KBM-7 (cell line): ENCODE data around the gene EHD3.

Experiments
- DNase-seq: peaks from one replicate; pipeline ENCODE4 v3.0.0-alpha.2; 2015
- in situ Hi-C: fragments of 300-500 bp; cut with MboI; formaldehyde crosslinking; loops from 2 replicates; pipeline ENCODE4 v1.14.3; 2020; ENCODE audit warnings: low sequenced_read_pairs, low pct_unique_long_range_greater_than_20kb, mixed read lengths

The EHD3 gene

DNA sequence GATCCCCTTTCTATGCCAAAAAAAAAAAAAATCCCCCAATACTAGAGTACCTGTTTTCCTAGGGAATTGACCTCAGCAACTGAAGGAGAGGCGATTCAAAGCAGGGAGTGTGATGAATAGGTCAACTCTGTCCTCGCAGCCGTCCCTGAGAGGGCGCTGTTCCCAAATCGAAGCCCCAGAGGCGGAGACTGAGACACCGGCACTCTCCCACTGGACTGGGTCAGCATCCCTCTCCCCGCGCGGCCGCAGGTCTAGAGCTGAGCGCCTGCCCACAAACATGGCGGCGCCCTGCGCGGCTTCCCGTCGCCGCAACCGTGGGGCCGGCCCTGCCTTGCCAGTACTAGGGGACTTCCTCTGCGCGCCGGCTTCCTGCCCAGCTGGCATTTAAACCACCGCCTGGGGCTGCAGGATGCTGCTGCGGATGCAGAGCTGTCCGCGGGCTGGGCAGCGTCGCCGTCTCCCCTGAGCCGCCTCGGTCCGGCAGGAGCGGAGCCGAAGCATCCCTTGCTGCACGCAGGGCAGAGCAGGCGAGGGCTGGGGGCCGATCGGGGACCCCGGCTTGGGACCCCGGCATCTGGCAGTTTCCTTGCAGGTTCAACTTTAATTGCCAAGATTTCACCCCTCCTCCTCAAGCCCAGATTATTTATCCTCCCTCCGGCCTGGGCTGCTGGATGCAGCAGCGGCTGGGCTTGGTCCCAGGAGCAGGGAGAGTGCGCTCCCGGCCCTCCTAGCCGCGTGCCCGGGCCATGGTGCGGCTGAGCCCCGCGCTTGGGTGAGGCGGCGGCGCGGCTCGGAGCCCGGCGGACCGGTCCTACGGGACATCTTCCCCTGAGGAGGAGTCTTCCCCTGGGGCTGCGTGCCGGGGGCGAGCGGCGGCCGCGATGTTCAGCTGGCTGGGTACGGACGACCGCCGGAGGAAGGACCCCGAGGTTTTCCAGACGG lies at the start of gene EHD3:
Gene EHD3 (plus strand): TSS at position 412 of the 942 bp plus-strand sequence. CDS start 470 bp downstream, at position 882.
- no peak for DNase-seq
- in situ Hi-C loops = no loop called here

DNA sequence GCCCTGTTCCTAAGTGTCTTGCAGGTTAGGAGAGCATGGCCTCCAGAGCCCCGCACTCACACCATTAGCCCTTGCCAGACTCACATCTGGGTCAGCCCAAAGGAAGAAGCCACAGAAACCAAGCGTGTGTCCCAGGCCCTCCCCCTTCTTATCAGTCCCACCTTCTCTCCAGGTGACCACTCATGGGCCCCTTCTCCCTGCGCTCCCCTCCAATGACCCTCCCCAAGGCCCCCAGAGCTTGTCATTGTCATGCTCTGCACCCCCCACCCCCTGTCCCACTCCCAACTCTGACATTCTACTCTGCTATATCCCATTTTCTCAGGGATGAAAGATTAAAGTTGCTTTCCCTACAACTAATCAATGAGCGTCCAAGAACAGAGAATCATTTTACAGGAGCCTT lies 46.8 kb upstream of the EHD3 start:
- in situ Hi-C loops = no loop called here
- DNase-seq = no peak

DNA sequence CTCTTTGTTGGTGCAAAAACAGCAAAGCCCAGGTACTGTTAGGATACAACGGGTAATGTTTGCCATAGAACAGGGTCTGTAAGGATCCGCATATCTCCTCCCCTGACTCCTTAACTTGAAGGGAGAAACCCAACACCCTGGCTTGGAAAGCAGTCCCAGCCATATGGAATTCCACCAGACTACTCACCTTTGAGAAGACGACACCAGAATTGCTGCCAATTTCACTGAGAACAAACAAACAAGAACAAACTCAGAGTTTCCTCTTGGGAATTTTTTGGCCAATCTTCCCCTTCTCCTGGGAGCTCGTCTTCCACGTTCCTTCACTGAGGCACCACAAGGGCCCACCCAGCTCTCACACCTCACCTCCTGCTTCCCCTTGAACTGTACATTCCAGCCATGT lies 45.8 kb upstream of the EHD3 start:
- DNase-seq = no peak
- in situ Hi-C loops = no loop called here

DNA sequence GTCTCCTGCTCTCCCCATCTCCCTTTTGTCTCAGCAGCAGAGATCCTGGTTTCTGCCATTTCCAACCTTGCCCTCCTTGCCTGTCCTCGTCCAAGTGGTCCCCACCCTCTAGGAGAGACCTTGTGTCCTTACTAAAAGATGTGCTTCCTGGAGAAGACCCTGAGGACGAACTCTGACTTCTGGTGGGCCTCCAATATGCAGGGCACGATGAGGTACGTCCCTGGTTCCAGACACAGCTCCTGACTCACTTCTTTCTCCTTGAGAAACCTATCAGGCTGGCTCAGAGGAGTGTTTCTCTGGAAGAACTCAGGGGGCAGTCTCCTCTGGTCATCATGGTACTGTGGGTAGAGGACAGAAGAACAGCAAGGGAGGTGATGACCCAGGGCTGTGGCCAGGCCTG lies 44.8 kb upstream of the EHD3 start:
- in situ Hi-C loops = no loop called here
- no peak for DNase-seq

DNA sequence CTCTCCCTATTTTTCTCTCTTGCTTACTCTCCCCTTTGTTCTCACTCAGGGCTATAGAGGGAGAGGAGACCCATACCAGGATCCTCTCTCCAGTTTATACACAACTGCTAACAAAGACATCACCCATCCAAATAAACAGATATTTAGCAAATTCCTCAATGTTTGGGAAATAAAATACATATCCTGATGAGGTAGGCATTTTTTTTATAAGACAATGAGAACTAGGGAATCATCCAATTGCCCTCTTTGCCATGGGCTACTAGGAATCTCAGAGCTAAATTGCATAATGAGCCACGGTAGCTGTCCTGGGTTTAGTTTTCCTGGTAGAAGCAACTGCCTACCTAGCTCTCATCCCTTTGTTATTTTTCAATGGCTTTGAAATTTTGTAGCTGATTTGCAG lies 43.8 kb upstream of the EHD3 start:
- in situ Hi-C loops = no loop called here

DNA sequence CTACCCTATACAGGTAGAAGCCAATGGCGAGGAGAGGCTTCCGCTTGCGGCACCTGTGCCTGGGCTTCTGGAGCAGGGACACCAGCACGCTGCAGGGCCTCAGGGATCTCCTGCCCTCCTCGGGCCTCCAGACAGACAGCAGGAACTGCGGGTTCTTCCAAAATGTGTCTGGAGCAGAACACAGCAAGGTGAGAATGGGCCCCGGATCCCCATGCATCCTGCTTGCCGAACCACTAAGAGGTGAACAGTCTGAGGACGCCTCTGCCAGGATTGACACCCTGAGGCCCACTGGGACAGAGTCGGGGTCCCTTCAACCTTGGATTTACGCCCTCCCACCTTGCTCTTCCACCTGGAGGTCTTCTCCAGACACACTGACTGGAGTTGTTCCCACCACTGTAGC lies 42.0 kb upstream of the EHD3 start:
- in situ Hi-C loops = no loop called here
- no peak for DNase-seq

More for the DNA sequence above, 43.8 kb upstream of the EHD3 start:
- DNase-seq = no peak

DNA sequence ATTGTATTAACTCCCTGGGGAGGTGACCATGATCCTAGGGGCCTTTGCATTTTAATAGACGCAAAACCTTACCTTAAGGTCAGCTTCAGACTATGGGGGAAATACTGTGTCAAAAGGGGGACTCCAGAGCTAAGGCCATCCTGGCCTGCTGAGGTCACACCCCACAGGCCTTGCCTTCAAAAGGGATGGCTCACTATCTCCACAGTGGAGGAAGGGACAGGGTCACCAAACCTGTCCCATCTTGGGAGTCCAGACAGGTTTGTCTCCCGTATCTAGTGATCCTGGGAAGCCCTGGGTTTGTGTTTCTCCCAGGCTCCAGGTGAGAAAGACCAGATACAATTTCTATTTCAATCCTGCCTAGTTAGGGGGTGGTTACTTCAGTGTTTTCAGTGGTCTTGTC lies 41.6 kb upstream of the EHD3 start:
- no peak for DNase-seq
- in situ Hi-C loops = no loop called here

DNA sequence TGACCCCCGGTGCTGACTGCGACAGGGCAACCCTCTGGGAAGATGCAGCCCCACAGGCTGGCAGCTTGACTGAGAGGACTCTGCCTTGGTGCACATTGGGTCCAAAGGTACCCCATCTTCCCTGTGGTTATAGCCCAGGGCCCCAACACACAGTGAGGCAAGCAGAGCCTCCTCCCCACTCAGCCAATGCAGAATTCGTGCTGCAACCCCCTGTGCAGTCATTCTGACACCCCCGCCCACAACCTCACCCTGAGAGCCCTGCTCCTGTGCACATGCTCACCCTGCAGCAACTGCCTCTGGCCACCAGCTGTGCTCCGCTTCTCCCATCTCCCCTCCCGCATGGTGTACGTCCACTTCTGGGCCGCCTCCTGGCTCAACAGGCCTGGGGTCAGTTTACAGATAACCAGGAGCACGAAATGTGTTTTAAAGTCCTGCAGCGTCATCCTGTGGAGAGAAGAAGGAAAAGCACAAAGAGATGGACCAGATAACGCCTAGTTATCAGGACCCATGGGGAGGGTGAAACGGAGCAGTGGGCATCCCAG lies 41.0 kb upstream of the EHD3 start:
- in situ Hi-C loops = no loop called here
- DNase-seq = no peak

DNA sequence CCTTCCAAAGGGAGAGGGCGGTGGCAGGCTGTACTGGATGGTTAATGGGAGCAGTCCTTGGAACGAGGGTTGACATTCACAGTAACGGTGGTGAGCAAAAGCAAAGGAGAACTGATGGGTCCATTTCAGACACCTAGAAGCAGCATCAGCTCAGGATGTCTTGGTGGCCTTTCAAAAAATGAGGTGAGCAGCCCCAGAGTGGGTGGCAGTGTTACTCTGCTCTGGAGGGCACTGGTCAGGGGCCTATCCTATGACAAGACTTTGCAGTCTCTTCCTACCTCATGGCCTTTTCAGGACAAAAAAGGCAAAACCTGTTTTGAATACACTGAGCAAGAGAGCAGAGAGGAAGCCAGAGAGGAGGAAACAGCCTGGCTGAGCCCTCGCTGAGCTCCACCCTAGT lies 40.1 kb upstream of the EHD3 start:
- in situ Hi-C loops = no loop called here
- DNase-seq = no peak

DNA sequence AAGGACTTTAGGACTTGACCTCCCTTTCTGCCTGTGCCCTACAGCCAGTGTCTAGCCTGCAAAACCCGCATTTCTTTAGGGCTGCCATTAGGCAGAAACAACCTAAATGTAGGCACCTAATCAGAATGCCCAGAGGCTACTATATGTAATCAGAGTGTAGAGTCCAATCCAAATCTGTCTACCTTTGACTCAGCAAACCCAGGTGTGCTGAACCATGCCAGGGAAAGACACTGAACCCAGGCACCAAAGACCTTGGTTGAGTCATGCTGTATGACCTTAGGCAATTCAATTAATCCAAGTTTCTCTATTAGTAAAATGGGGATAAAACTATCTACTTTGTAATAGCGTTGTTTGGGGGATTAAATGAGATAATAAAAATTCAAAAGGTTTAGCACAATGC lies 37.3 kb upstream of the EHD3 start:
- in situ Hi-C loops = no loop called here
- no peak for DNase-seq

DNA sequence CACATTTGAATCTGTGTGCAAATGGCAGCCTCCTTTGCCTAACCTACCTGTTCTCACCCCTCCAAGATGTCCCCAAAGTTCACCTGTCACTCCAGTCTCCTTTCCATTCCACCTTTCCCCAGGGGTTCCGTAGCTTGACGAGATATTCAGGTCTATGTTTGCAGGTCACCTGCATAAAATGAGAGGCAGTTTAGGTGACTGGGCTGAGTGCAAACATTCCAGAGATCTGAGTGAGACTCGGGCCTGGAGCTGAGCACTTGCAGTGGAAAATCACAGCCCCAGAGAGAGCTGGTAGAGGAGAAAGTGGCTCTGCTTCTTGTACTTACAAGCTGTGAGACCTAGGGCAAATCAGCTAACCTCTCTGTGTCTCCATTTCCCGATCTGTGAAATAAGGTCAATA lies 36.8 kb upstream of the EHD3 start:
- no peak for DNase-seq
- in situ Hi-C loops = no loop called here

DNA sequence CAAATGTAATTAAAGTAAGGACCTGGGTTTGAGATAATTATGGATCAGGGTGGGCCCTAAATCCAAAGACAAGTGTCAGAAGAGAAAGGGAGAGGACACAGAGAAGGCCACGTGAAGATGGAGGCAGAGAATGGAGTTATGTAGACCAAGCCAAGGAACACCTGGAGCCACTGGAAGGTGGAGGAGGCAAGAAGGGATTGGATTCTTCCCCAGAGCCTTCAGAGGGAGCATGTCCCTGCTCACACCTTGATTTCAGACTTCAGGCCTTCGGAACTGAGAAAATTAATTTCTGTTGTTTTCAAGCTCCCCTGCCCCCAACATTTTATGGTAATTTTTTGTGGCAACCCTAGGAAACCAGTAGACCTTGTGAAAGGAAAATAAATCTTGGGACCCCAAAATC lies 36.3 kb upstream of the EHD3 start:
- no peak for DNase-seq
- in situ Hi-C loops = no loop called here

DNA sequence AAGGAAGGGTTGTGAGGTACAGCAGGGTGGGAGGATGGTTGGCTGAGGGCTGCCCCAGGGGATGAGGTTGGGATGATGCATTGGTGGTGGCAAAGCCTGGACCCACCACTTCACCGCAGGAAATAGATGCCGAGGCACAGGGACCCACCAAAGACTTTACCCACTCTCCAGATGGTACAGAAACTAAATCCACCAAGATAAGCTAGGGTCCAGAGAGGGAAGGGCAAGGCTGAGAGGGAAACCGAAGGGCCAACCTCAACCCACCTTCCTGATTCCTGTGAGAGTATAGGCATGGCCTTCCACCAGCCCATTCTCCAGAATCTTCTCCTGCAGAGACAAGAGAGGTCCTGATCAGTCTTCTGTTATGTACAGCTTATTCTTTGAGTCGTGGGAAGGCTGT lies 34.7 kb upstream of the EHD3 start:
- in situ Hi-C loops = no loop called here

DNA sequence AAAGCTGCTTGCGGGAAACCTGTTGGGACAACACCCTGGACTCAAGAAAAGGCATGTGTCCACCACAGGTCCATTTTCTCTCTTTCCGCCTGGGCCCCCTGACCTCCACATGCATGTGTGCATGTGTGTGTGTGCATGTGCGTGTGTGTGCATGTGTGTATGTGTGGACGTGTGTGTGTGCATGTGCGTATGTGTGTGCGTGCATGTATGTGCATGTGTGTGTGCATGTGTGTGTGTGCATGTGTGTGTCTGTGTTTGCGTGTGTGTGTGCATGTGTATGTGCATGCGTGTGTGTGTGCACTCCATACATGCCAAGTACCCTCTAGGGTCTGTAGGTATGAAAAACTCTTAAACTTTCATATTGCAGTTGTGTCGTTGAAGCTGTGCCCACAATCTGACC lies 33.0 kb upstream of the EHD3 start:
- DNase-seq = no peak
- in situ Hi-C loops = no loop called here

More for the DNA sequence above, 34.7 kb upstream of the EHD3 start:
- no peak for DNase-seq

DNA sequence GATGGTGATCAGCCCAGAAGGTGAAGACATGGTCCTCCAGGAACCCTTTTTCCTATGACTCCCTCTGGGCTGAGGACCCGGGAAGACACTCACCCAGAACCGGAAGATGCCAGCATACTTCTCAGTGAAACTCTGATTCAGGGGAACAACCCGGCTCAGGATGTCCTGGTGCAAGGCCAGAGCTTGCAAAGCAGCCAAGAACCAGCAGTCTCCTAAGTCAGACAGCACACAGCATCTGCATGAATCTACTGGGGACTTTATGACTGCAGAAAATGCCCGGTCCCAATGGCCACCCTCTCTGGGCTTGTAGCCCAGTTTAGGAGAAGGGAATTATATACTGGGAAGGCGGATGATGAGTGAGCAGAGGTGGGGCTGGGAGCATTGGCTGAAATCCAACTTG lies 31.9 kb upstream of the EHD3 start:
- DNase-seq = no peak
- in situ Hi-C loops = no loop called here

DNA sequence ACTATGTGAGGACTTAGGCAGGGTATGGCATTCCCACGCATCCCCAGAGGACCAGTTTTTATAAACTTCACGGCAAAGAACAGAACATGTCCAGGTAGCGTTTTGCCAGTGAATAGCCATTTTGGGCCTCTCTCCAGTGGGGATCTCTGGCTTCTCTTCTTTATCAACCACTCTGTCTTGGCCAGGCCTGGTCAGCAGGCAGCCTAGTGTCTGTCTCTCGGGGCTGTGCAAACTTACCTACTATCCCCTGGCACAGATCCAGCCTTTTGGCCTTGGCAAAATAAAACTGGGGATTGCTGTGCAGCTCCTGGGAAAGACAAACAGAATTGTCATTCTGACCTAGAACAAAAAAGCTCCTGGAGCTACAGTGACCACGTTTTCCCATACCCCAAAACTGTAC lies 31.1 kb upstream of the EHD3 start:
- in situ Hi-C loops = no loop called here
- DNase-seq = no peak

DNA sequence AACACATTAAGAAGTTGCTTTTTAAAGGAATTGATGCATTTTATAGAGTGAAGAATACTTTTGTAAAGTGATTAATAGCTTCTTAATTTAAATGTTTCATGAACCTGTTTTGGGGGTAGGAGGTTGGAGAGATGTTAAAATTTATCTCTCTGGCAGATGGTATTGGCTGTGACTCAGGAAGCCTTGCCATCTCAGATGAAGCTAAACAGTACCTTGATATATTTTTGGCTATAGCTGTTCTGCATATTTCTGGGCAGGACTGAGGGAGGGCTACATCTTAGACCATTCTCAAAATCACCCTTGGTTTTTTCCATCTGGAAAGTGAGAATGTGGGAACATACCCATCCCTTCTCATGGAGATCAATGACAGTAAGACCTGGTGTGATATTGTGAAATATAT lies 30.0 kb upstream of the EHD3 start:
- in situ Hi-C loops = no loop called here
- no peak for DNase-seq

DNA sequence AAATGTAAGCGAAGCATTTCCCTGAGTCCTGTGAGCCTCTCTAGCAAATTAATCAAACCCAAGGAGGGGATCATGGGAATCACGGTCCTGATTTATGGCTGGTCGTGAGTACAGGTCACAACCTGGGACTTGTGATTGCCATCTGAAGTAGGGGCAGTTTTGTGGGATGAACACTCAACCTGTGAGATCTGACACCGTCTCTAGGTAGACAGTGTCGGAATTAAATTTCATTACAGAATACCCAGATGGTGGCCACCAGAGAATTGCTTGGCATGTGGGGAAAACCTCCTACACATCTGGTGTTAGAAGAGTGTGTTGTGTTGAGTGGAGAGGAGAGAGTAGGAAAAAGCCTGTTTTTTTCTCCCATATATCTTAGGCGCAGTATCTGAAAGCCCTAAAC lies 29.2 kb upstream of the EHD3 start:
- in situ Hi-C loops = no loop called here
- DNase-seq = no peak

DNA sequence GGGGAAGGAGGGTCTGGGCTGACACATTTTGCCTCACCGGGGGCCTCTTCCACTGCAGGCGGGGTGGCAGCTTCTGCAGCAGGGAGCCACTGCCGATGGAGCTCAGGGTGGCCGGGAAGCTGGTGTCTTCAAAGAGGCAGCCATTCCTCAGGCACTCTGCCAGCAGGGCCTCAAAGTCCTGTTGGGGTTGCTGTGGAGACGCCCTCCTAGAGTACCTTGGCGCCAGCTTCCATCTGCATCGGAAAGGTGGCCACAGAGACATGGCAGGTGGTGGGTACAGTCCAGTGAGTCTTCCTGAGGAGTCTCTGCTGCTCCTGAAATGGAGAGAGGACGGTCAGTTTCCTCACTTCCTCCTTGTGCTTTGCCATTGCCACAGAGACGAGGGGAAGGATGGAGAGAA lies 28.8 kb upstream of the EHD3 start:
- in situ Hi-C loops = no loop called here
- no peak for DNase-seq

DNA sequence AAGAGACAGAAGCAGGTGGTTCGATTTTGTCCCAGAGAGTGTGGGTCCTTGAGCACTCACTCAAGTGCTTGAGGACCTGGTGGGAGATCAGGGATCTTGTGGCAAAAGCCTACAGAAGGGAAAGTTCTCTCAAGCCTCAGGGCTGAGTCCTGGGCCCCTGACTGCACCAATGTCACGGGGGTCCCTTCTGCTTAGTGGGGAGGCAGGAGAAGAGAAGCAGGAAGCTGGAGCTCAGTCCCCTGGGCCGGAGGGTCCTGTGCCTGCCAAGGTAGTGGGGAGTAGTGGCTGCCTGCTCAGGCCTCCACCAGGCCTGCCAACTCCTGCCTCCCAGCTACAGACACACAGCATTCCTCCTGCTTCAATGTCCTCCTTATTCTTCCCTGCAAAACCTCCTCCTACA lies 28.3 kb upstream of the EHD3 start:
- no peak for DNase-seq

DNA sequence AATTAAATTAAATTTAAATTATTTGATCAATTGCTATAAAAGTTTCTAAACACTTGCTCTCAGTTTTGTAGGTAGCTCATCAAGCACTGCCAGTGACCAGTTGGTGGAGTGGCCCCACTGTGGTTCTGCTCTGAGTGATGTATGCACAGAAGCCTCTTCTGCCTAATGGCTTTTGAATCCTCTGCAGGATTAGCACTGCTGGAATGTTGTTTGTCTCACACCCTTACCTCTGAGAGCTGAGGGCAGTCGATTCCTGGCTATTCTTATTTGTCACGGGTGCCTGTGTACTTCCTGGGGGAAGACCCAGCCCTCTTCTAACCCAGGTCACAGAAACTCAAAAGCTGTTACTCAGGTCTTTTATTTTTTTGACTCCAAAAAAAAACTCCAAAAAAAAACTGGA lies 26.2 kb upstream of the EHD3 start:
- in situ Hi-C loops = no loop called here
- DNase-seq = no peak

More for the DNA sequence above, 28.3 kb upstream of the EHD3 start:
- in situ Hi-C loops = no loop called here
